HEK293 (cell line): ENCODE measurements around the gene DLEC1.

ENCODE experiments used
- CTCF ChIA-PET: fragments of 350-600 bp; formaldehyde crosslinking; extraction: SDS; loops from one replicate; lab custom pipeline; 2021; ENCODE audit warnings: antibody characterized with exemption; lab: Yijun Ruan, JAX
- POLR2A ChIA-PET: fragments of 300-600 bp; formaldehyde crosslinking; extraction: SDS; loops from one replicate; lab custom pipeline; 2020; ENCODE audit warnings: antibody characterized with exemption, inconsistent platforms; lab: Yijun Ruan, JAX
- H3K27ac ChIP-seq: fragments of 200-500 bp; sonication (Bioruptor generic); 2 replicates; pipeline ENCODE4 v1.5.1; 2014; ENCODE audit warnings: low read depth, low read length, control low read depth, inconsistent platforms; ENCODE audit errors: extremely low read depth
- H3K36me3 ChIP-seq, 2 experiments: fragments of 200-500 bp in 1 of 2; sonication (Bioruptor generic) in 1 of 2; 1 replicate in 1 of 2; 2 replicates in 1 of 2; pipeline ENCODE4 v1.5.1; 2014 to 2017; ENCODE audit warnings: inconsistent platforms in 2 of 2, low read length in 2 of 2; ENCODE audit not compliant: control insufficient read depth in 2 of 2, insufficient read depth in 1 of 2
- H3K4me1 ChIP-seq: fragments of 200-500 bp; sonication (Bioruptor generic); 2 replicates; pipeline ENCODE4 v1.5.1; 2014; ENCODE audit warnings: mild to moderate bottlenecking, low read length, inconsistent platforms; ENCODE audit not compliant: control insufficient read depth, insufficient read depth
- H3K4me3 ChIP-seq: 2 replicates; pipeline ENCODE4 v1.5.1; 2011; ENCODE audit warnings: low read depth, mild to moderate bottlenecking, control low read depth, low read length, moderate library complexity
- H3K9me3 ChIP-seq: fragments of 200-500 bp; sonication (Bioruptor generic); 2 replicates; pipeline ENCODE4 v1.5.1; 2014; ENCODE audit warnings: low read depth, low read length, inconsistent platforms; ENCODE audit not compliant: control insufficient read depth, insufficient read depth
- EGR2 ChIP-seq: fragments of 450-650 bp; formaldehyde crosslinking; IDR thresholded peaks from 2 replicates; pipeline ENCODE4 v1.5.1; 2016; ENCODE audit warnings: low read depth, missing biosample characterization, missing genetic modification characterization
- GLI4 ChIP-seq: fragments of 450-650 bp; formaldehyde crosslinking; IDR thresholded peaks from 2 replicates; pipeline ENCODE4 v1.5.1; 2016; ENCODE audit warnings: missing biosample characterization, missing genetic modification characterization
- GLIS2 ChIP-seq: fragments of 450-650 bp; formaldehyde crosslinking; IDR thresholded peaks from 2 replicates; pipeline ENCODE4 v1.5.1; 2016; ENCODE audit warnings: missing biosample characterization, missing genetic modification characterization
- HOXA7 ChIP-seq: sonication (generic); formaldehyde crosslinking; IDR thresholded peaks from 2 replicates; pipeline ENCODE4 v1.8.1; 2022; ENCODE audit warnings: missing genetic modification reagents, borderline replicate concordance
- MEIS1 ChIP-seq: sonication (generic); formaldehyde crosslinking; IDR thresholded peaks from 2 replicates; pipeline ENCODE4 v1.8.1; 2022; ENCODE audit warnings: missing genetic modification reagents, mild to moderate bottlenecking, borderline replicate concordance
- SCRT2 ChIP-seq: fragments of 450-650 bp; formaldehyde crosslinking; IDR thresholded peaks from 2 replicates; pipeline ENCODE4 v1.5.1; 2016; ENCODE audit warnings: missing biosample characterization, missing genetic modification characterization
- SP2 ChIP-seq: fragments of 450-650 bp; formaldehyde crosslinking; IDR thresholded peaks from 2 replicates; pipeline ENCODE4 v1.5.1; 2016; ENCODE audit warnings: missing biosample characterization, missing genetic modification characterization
- ZNF132 ChIP-seq: fragments of 450-650 bp; formaldehyde crosslinking; IDR thresholded peaks from 2 replicates; pipeline ENCODE4 v1.5.1; 2017; ENCODE audit warnings: missing biosample characterization, missing genetic modification characterization, borderline replicate concordance
- ZNF211 ChIP-seq: fragments of 450-650 bp; formaldehyde crosslinking; IDR thresholded peaks from 2 replicates; pipeline ENCODE4 v1.5.1; 2016; ENCODE audit warnings: low read depth, missing biosample characterization, missing genetic modification characterization
- ZNF239 ChIP-seq: fragments of 450-650 bp; formaldehyde crosslinking; IDR thresholded peaks from 2 replicates; pipeline ENCODE4 v1.5.1; 2016; ENCODE audit warnings: missing biosample characterization, missing genetic modification characterization
- ZNF335 ChIP-seq: fragments of 450-650 bp; formaldehyde crosslinking; conservative IDR thresholded peaks from 2 replicates; pipeline ENCODE4 v1.5.1; 2016; ENCODE audit warnings: missing biosample characterization, missing genetic modification characterization
- ZNF416 ChIP-seq: fragments of 450-650 bp; formaldehyde crosslinking; IDR thresholded peaks from 2 replicates; pipeline ENCODE4 v1.5.1; 2016; ENCODE audit warnings: missing biosample characterization, missing genetic modification characterization
- ZNF560 ChIP-seq: fragments of 450-650 bp; formaldehyde crosslinking; IDR thresholded peaks from 2 replicates; pipeline ENCODE4 v1.5.1; 2017; ENCODE audit warnings: missing biosample characterization, missing genetic modification characterization, borderline replicate concordance
- ZNF654 ChIP-seq: fragments of 450-650 bp; formaldehyde crosslinking; IDR thresholded peaks from 2 replicates; pipeline ENCODE4 v1.5.1; 2016; ENCODE audit warnings: low read depth, missing biosample characterization, missing genetic modification characterization
- ZNF670 ChIP-seq: fragments of 450-650 bp; formaldehyde crosslinking; IDR thresholded peaks from 2 replicates; pipeline ENCODE4 v1.5.1; 2016; ENCODE audit warnings: missing biosample characterization, missing genetic modification characterization, low read depth
- ZNF837 ChIP-seq: fragments of 450-650 bp; formaldehyde crosslinking; IDR thresholded peaks from 2 replicates; pipeline ENCODE4 v1.5.1; 2016; ENCODE audit warnings: missing biosample characterization, missing genetic modification characterization
- ZSCAN30 ChIP-seq: fragments of 450-650 bp; IDR thresholded peaks from 2 replicates; pipeline ENCODE4 v1.5.1; 2018; ENCODE audit warnings: missing biosample characterization, mild to moderate bottlenecking, missing genetic modification characterization, moderate library complexity
- TF ChIP-seq, protein P1 (sequence below): fragments of 450-650 bp; formaldehyde crosslinking; IDR thresholded peaks from 2 replicates; pipeline ENCODE4 v1.5.1; 2016; ENCODE audit warnings: missing biosample characterization, missing genetic modification characterization
- TF ChIP-seq, protein P2 (sequence below): fragments of 450-650 bp; formaldehyde crosslinking; IDR thresholded peaks from 2 replicates; pipeline ENCODE4 v1.5.1; 2017; ENCODE audit warnings: missing biosample characterization, missing genetic modification characterization
- TF ChIP-seq, protein P3 (sequence below): fragments of 450-650 bp; formaldehyde crosslinking; IDR thresholded peaks from 2 replicates; pipeline ENCODE4 v1.5.1; 2016; ENCODE audit warnings: missing biosample characterization, missing genetic modification characterization
- TF ChIP-seq, protein P4 (sequence below): fragments of 450-650 bp; formaldehyde crosslinking; conservative IDR thresholded peaks from 2 replicates; pipeline ENCODE4 v1.5.1; 2016; ENCODE audit warnings: low read depth, missing biosample characterization, missing genetic modification characterization

Gene DLEC1

DNA sequence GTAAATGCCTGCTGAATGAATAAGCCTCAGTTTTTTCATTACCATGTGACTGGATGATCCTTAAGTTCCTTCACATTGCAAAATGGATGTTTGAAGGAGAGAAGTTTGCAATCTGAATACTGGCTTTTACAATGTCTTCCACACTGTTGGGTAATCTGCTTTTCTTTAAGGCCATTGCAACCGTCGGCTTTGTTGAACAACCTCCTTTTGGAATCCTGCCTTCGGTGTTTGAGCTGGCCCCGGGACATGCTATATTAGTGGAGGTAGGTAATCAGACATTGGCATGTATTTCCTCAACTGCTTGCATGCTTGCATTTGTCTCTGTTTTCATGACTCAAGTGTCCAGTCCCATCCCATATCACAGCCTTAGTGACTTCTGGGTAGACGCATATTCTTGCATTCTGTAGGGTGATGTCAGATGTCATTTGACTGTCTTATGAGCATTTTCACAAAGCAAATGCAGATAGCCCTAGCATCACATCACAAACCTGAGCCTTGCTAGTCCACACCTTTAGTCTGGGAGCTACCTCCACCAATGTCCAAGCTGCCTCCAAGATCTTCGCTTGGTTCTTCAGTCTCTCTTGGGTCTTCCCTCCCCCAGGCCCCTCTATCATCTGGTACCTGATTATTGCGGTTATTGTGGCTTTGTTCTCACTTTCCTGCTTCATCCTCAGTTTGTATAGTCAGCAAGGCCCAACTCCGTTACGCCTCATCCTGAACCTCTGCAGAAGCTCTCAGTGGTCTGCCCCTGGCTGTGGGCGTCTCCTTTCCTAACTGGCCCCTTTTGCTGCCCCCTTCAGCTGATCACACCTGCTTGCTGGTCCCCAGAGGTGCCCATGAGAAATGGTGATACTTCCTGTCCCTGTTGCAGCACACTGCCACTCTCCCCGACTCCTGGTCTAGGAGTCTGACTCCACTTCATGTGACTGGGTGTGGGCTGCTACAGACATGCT lies 49.4 kb downstream of the DLEC1 start:
- no peaks in the 10 kb centered on the region for H3K4me1 ChIP-seq
- H3K27ac ChIP-seq, result no peak overlapping the region
- H3K4me3 ChIP-seq, result no peak overlapping the region
- CTCF ChIA-PET, result no interaction called here
- no peaks in the 10 kb centered on the region for H3K9me3 ChIP-seq
- H3K36me3 ChIP-seq, result no peaks in the 10 kb centered on the region
- TF ChIP-seq ZNF239 (tag by site-specific recombination), result no peak
- no peak for TF ChIP-seq ZNF335
- no peak for TF ChIP-seq ZSCAN30 (tag by site-specific recombination)
- TF ChIP-seq ZNF560 (tag by site-specific recombination), result no peak
- no peak for TF ChIP-seq SCRT2 (tag by site-specific recombination)
- TF ChIP-seq, protein P1, sequence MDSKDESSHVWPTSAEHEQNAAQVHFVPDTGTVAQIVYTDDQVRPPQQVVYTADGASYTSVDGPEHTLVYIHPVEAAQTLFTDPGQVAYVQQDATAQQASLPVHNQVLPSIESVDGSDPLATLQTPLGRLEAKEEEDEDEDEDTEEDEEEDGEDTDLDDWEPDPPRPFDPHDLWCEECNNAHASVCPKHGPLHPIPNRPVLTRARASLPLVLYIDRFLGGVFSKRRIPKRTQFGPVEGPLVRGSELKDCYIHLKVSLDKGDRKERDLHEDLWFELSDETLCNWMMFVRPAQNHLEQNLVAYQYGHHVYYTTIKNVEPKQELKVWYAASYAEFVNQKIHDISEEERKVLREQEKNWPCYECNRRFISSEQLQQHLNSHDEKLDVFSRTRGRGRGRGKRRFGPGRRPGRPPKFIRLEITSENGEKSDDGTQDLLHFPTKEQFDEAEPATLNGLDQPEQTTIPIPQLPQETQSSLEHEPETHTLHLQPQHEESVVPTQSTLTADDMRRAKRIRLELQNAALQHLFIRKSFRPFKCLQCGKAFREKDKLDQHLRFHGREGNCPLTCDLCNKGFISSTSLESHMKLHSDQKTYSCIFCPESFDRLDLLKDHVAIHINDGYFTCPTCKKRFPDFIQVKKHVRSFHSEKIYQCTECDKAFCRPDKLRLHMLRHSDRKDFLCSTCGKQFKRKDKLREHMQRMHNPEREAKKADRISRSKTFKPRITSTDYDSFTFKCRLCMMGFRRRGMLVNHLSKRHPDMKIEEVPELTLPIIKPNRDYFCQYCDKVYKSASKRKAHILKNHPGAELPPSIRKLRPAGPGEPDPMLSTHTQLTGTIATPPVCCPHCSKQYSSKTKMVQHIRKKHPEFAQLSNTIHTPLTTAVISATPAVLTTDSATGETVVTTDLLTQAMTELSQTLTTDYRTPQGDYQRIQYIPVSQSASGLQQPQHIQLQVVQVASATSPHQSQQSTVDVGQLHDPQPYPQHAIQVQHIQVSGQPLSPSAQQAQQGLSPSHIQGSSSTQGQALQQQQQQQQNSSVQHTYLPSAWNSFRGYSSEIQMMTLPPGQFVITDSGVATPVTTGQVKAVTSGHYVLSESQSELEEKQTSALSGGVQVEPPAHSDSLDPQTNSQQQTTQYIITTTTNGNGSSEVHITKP (tag by site-specific recombination), result no peak
- POLR2A ChIA-PET, result no interaction called here

DNA sequence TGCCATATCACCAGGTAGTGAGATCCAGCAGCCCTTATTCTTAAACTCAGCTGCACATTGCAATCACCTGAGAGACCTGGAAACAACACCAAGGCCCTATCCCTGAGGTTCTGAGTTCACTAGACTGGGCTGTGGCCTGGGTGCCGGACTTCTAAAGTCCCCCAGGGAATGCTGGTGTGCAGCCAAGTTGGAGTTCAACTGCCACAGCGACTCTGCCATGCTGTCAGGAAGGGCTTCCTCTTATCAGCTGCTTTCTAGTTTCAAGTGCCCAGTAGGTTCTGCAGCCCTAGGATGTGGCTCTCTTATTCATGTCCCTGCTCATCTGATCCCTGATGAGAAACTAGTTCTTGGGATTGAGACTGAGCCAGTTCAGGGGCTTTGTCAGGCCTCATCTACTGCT lies 50.2 kb downstream of the DLEC1 start:
- CTCF ChIA-PET, result no interaction called here
- H3K9me3 ChIP-seq, result no peaks in the 10 kb centered on the region
- H3K4me3 ChIP-seq, result no peak overlapping the region
- H3K36me3 ChIP-seq, result no peaks in the 10 kb centered on the region
- H3K4me1 ChIP-seq, result no peaks in the 10 kb centered on the region
- H3K27ac ChIP-seq, result no peak overlapping the region
- TF ChIP-seq ZNF654 (tag by site-specific recombination) (no peak), ZNF670 (tag by site-specific recombination) (no peak), EGR2 (tag by site-specific recombination) (no peak), SP2 (tag by site-specific recombination) (no peak), HOXA7 (CRISPR knock-in tag) (no peak), GLI4 (no peak), ZNF837 (tag by site-specific recombination) (no peak), MEIS1 (CRISPR knock-in tag) (no peak)
- TF ChIP-seq, protein P2, sequence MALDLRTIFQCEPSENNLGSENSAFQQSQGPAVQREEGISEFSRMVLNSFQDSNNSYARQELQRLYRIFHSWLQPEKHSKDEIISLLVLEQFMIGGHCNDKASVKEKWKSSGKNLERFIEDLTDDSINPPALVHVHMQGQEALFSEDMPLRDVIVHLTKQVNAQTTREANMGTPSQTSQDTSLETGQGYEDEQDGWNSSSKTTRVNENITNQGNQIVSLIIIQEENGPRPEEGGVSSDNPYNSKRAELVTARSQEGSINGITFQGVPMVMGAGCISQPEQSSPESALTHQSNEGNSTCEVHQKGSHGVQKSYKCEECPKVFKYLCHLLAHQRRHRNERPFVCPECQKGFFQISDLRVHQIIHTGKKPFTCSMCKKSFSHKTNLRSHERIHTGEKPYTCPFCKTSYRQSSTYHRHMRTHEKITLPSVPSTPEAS (tag by site-specific recombination), result no peak
- POLR2A ChIA-PET, result no interaction called here

DNA sequence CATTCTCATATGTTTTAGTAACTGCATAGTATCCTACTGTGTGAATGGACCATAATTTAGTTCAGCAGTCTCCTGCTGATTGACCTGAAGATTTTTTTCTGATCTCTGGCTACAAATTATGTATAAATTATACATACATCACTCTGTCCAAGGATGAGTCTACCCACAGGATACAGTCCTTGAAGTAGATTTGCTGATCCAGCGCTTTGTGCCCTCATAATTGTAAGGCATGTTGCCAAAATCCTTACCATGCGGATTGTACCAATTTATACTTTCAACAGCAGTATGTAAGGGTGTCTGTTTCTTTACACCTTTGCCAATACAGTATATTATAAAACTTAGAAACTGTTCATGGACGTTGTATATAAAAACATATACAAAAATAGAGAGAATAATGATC lies 51.4 kb downstream of the DLEC1 start:
- no peak overlapping the region for H3K4me3 ChIP-seq

More for the DNA sequence above, 51.4 kb downstream of the DLEC1 start:
- Histone ChIP-seq H3K4me1 (no peaks in the 10 kb centered on the region), H3K9me3 (no peaks in the 10 kb centered on the region), H3K36me3 (no peaks in the 10 kb centered on the region), H3K27ac (no peak overlapping the region)
- TF ChIP-seq ZNF132 (tag by site-specific recombination) (no peak), GLIS2 (no peak), ZNF416 (no peak), ZNF211 (tag by site-specific recombination) (no peak)
- TF ChIP-seq, protein P3, sequence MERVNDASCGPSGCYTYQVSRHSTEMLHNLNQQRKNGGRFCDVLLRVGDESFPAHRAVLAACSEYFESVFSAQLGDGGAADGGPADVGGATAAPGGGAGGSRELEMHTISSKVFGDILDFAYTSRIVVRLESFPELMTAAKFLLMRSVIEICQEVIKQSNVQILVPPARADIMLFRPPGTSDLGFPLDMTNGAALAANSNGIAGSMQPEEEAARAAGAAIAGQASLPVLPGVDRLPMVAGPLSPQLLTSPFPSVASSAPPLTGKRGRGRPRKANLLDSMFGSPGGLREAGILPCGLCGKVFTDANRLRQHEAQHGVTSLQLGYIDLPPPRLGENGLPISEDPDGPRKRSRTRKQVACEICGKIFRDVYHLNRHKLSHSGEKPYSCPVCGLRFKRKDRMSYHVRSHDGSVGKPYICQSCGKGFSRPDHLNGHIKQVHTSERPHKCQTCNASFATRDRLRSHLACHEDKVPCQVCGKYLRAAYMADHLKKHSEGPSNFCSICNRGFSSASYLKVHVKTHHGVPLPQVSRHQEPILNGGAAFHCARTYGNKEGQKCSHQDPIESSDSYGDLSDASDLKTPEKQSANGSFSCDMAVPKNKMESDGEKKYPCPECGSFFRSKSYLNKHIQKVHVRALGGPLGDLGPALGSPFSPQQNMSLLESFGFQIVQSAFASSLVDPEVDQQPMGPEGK (tag by site-specific recombination), result no peak
- TF ChIP-seq, protein P4, sequence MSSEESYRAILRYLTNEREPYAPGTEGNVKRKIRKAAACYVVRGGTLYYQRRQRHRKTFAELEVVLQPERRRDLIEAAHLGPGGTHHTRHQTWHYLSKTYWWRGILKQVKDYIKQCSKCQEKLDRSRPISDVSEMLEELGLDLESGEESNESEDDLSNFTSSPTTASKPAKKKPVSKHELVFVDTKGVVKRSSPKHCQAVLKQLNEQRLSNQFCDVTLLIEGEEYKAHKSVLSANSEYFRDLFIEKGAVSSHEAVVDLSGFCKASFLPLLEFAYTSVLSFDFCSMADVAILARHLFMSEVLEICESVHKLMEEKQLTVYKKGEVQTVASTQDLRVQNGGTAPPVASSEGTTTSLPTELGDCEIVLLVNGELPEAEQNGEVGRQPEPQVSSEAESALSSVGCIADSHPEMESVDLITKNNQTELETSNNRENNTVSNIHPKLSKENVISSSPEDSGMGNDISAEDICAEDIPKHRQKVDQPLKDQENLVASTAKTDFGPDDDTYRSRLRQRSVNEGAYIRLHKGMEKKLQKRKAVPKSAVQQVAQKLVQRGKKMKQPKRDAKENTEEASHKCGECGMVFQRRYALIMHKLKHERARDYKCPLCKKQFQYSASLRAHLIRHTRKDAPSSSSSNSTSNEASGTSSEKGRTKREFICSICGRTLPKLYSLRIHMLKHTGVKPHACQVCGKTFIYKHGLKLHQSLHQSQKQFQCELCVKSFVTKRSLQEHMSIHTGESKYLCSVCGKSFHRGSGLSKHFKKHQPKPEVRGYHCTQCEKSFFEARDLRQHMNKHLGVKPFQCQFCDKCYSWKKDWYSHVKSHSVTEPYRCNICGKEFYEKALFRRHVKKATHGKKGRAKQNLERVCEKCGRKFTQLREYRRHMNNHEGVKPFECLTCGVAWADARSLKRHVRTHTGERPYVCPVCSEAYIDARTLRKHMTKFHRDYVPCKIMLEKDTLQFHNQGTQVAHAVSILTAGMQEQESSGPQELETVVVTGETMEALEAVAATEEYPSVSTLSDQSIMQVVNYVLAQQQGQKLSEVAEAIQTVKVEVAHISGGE (tag by site-specific recombination), result no peak
- POLR2A ChIA-PET, result no interaction called here
- CTCF ChIA-PET, result no interaction called here
